ENCODE data around the gene ARHGEF33. TPM values are rescaled to one million over a fixed set of nuclear protein-coding genes. Genes with fewer than 3 reads are reported as not detected.
A peak's percentile ranks its signal among the peaks of the same experiment; 100 is the strongest.

ARHGEF33 gene
- 0.32 and 0.43 TPM in 2 replicates for total RNA-seq

DNA sequence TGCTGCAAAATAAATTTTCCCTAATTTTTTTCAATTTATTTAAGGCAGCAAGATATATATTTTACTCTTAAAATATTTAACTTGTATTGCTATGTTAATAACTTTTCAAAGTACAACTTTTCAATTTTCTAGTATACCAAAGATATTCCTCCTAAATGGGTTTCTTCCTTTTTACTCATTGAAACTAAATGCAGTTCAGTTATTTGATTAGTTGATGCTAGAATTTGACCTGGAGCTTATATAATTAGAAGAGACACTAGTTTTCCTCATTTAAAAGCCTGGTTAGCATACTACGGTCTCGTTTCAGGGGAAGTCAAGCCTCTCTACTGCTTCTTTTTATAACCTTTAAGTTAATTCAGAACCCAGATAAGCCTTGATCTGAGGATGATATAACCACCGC, at the start of gene ARHGEF33:
Gene ARHGEF33 (plus strand): TSS at position 301 of the 400 bp plus-strand sequence. CDS start 29,573 bp downstream, outside the sequence.
- H3K4me3 ChIP-seq (ENCODE audit: low read depth, low read length): no peak within 1 kb of the TSS
- TF ChIP-seq, protein P1, sequence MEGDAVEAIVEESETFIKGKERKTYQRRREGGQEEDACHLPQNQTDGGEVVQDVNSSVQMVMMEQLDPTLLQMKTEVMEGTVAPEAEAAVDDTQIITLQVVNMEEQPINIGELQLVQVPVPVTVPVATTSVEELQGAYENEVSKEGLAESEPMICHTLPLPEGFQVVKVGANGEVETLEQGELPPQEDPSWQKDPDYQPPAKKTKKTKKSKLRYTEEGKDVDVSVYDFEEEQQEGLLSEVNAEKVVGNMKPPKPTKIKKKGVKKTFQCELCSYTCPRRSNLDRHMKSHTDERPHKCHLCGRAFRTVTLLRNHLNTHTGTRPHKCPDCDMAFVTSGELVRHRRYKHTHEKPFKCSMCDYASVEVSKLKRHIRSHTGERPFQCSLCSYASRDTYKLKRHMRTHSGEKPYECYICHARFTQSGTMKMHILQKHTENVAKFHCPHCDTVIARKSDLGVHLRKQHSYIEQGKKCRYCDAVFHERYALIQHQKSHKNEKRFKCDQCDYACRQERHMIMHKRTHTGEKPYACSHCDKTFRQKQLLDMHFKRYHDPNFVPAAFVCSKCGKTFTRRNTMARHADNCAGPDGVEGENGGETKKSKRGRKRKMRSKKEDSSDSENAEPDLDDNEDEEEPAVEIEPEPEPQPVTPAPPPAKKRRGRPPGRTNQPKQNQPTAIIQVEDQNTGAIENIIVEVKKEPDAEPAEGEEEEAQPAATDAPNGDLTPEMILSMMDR (IDR thresholded peaks at IDR 0.05; ENCODE audit: insufficient read depth, low read depth, low read length): no peak
- DNase-seq (ENCODE audit: low read depth): no peak

DNA sequence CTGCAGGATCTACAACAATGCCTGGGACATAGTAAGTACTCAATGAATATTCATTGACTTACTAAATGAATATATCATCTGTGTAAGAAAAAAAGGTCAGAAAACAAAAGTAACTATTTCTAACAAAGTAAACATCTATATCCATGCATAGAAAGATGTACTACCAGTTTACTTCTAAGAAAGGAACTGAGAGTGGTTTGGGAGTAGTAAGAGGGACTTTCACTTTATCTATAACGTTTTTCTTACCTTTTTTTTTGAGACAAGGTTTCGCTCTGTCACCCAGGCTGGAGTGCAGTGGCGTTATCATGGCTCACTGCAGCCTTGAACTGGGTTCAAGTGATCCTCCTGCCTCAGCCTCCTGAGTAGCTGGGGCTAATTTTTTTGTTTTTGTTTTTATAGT, 39.6 kb upstream of the ARHGEF33 start:
- H3K4me3 ChIP-seq (ENCODE audit: low read depth, low read length): no peak overlapping the region
- TF ChIP-seq, protein P1 (IDR thresholded peaks at IDR 0.05; ENCODE audit: insufficient read depth, low read depth, low read length): no peak

GRCh38 chr2:38856165-38856564, 33.5 kb upstream of the ARHGEF33 start:
- TF ChIP-seq, protein P1 (IDR thresholded peaks at IDR 0.05; ENCODE audit: insufficient read depth, low read depth, low read length): no peak
- no peak overlapping the region for H3K4me3 ChIP-seq (ENCODE audit: low read depth, low read length)
- DNase-seq (ENCODE audit: low read depth): peak; percentile 86

More for the DNA sequence above, 39.6 kb upstream of the ARHGEF33 start:
- DNase-seq (ENCODE audit: low read depth): no peak

- no peak overlapping the region for H3K4me3 ChIP-seq (ENCODE audit: low read depth, low read length)
- no peak for DNase-seq (ENCODE audit: low read depth)
- TF ChIP-seq, protein P1 (IDR thresholded peaks at IDR 0.05; ENCODE audit: insufficient read depth, low read depth, low read length): no peak
These were observed 27.2 kb upstream of the ARHGEF33 start for GRCh38 chr2:38862476-38862875.

DNA sequence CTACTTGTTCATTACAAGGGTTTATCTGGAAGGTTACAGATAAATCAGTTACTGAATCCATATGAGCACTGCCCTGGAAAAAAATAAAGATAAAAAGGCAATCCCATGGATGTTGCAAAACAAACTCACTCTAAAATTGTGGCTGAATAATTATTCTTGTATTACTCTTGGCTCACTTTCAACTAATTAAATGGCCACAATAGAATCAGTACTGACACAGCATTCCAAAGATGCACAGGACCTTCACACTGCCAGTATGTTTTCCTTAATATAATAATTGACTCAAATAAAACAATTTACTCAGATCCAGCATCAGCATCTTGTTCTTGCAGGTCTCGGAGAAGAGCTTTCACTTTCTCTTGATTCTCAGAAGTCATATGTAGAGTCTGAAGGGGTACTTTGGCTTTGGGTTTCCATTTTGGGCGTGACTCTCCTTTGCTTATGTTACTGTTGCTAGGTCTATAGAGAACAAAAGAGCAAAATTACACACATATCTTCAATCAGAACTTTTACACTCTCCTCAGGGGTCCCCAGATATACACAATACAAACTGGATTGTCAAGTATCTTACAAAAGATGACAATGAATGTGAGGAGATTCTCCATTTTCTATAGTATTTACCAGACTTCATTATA, 26.5 kb upstream of the ARHGEF33 start:
- no peak for DNase-seq (ENCODE audit: low read depth)
- TF ChIP-seq, protein P1 (IDR thresholded peaks at IDR 0.05; ENCODE audit: insufficient read depth, low read depth, low read length): no peak
- no peak overlapping the region for H3K4me3 ChIP-seq (ENCODE audit: low read depth, low read length)

GRCh38 chr2:38866773-38867443, 22.8 kb upstream of the ARHGEF33 start:
- TF ChIP-seq, protein P1 (IDR thresholded peaks at IDR 0.05; ENCODE audit: insufficient read depth, low read depth, low read length): no peak

More at GRCh38 chr2:38866773-38867443, 22.8 kb upstream of the ARHGEF33 start:
- H3K4me3 ChIP-seq (ENCODE audit: low read depth, low read length): no peak overlapping the region
- DNase-seq (ENCODE audit: low read depth): no peak

All from fibroblast of villous mesenchyme (primary cell).